ENCODE results near the gene VPS16. TPM values are rescaled to one million over a fixed set of nuclear protein-coding genes. Genes with fewer than 3 reads are reported as not detected.

VPS16 gene
- total and polyA plus RNA-seq, 2 of the 8 experiments (the other 6 are each of a cell fraction or from before 2014, with no cell fraction given): 23.8 to 25.9 TPM

GRCh38 chr20:2867081-2867864 is 26.7 kb downstream of the VPS16 start:
- Histone ChIP-seq H3K4me1 (replicated peaks in 1 of 4; ENCODE audit: control insufficient read depth in 3 of 4, insufficient read depth in 4 of 4, low read length in 3 of 4) (peaks cover 0 to 4% (median 3%) of the 10 kb centered on the region in 4 experiments; a peak in 5 of 7 replicates), H3K56ac (replicated peaks; ENCODE audit: insufficient read length, low read depth, low read length) (no peak overlapping the region), H3K4me3 (ENCODE audit: extremely low read depth in 1 of 4, insufficient read depth in 2 of 4, low read depth in 3 of 4, low read length in 4 of 4) (no peak overlapping the region), H3K79me1 (ENCODE audit: low read depth, low read length) (no peaks in the 10 kb centered on the region), H3K23me2 (ENCODE audit: low read depth, low read length) (peaks cover 5% of the 10 kb centered on the region; the same call in 1 of the 2 replicates), H3K18ac (ENCODE audit: extremely low read depth, low read length) (no peak overlapping the region), H2BK120ac (replicated peaks; ENCODE audit: low read depth, low read length) (no peak overlapping the region), H4K91ac (replicated peaks; ENCODE audit: insufficient read length, low read length) (no peak overlapping the region), H2BK12ac (ENCODE audit: low read depth, low read length) (no peak overlapping the region), H3K4me2 (ENCODE audit: insufficient read depth in 1 of 2, low read depth in 2 of 2, low read length in 2 of 2) (no peak overlapping the region), H2BK15ac (ENCODE audit: low read length) (no peak overlapping the region), H2AFZ (ENCODE audit: low read length) (no peak overlapping the region), H4K8ac (ENCODE audit: extremely low read depth, insufficient read depth, low read length) (no peak overlapping the region), H3K23ac (ENCODE audit: insufficient read length) (no peak overlapping the region), H2AK5ac (ENCODE audit: low read depth, low read length) (no peak overlapping the region), H4K20me1 (replicated peaks in 1 of 2; ENCODE audit: control insufficient read depth in 1 of 2, insufficient read depth in 2 of 2, low read length in 2 of 2) (peaks cover 0 to 3% of the 10 kb centered on the region in 2 experiments), H2BK20ac (ENCODE audit: low read length) (no peak overlapping the region), H3K36me3 (ENCODE audit: control insufficient read depth in 2 of 4, insufficient read depth in 4 of 4, low read length in 3 of 4) (no peaks in the 10 kb centered on the region; a peak in 1 of 8 replicates), H3K9ac (replicated peaks in 1 of 4; ENCODE audit: extremely low read depth in 1 of 4, low read depth in 3 of 4, low read length in 3 of 4) (no peak overlapping the region), H3K4ac (replicated peaks; ENCODE audit: insufficient read length, low read depth, low read length) (no peak overlapping the region), H3K27ac (ENCODE audit: low read depth, low read length) (no peak overlapping the region), H3K9me3 (ENCODE audit: insufficient read depth in 2 of 2, low read depth in 1 of 2, low read length in 1 of 2) (no peaks in the 10 kb centered on the region), H3K14ac (ENCODE audit: insufficient read length) (no peak overlapping the region), H3K27me3 (replicated peaks in 1 of 4; ENCODE audit: control insufficient read depth in 3 of 4, extremely low read depth in 1 of 4, insufficient read depth in 3 of 4, low read length in 3 of 4) (peaks cover 0 to 16% (median 11%) of the 10 kb centered on the region in 4 experiments; a peak in 5 of 7 replicates), H2BK5ac (ENCODE audit: low read depth, low read length) (no peak overlapping the region), H4K5ac (ENCODE audit: insufficient read length, low read depth, low read length) (no peak overlapping the region), H3K79me2 (ENCODE audit: control insufficient read depth in 1 of 2, insufficient read depth in 2 of 2, low read length in 2 of 2) (no peaks in the 10 kb centered on the region)
- FAIRE-seq (no peak), DNase-seq (ENCODE audit: low read depth in 1 of 2, low spot score in 2 of 2) (no peak)
- ChIA-PET POLR2A (ENCODE audit: partially characterized antibody) (no interaction called here), CTCF (ENCODE audit: partially characterized antibody) (interaction anchor here (0.6 to 4.6 kb wide), 11 partner anchors 11 to 344 kb away, joined by 3 to 23 read pairs (median 4); no protein-coding TSS in a partner anchor)
- 90% methylated on average over 12 of the region's 12 CpGs; no CpG with 5 or more reads in 1 of the 2 experiments for WGBS, 2 experiments (ENCODE audit: extremely low coverage in 1 of 2, insufficient coverage in 1 of 2, insufficient read length in 1 of 2, insufficient replicate concordance in 2 of 2, low coverage in 1 of 2, low lambda C conversion rate in 2 of 2, missing lambda C conversion rate in 1 of 2)
- TF ChIP-seq TAF7 (optimal IDR thresholded peaks at IDR 0.05; ENCODE audit: borderline replicate concordance, low read depth, low read length): no peak
- TF ChIP-seq NRF1 (IDR thresholded peaks at IDR 0.05; ENCODE audit: low read depth, low read length): no peak
- TF ChIP-seq CHD1 (IDR thresholded peaks at IDR 0.05; ENCODE audit: low read depth, low read length): no peak
- TF ChIP-seq MAFK (IDR thresholded peaks at IDR 0.05; ENCODE audit: low read depth, low read length): no peak
- TF ChIP-seq TEAD4 (IDR thresholded peaks at IDR 0.05; ENCODE audit: low read depth, low read length): no peak
- TF ChIP-seq CTCF (IDR thresholded peaks at IDR 0.05; ENCODE audit: control extremely low read depth in 1 of 3, insufficient read depth in 1 of 3, low read depth in 1 of 3, low read length in 3 of 3): no peak
- no peak for TF ChIP-seq CEBPB (IDR thresholded peaks at IDR 0.05; ENCODE audit: low read depth, low read length)
